ENCODE measurements around the gene APC2.

GRCh38 chr19:1508507-1508856 is 58.6 kb downstream of the APC2 start:
- TF ChIP-seq CTCF (IDR thresholded peaks at IDR 0.05) (no peak), POLR2A (IDR thresholded peaks at IDR 0.05; ENCODE audit: low read depth) (no peak)
